Chondrocyte (in vitro differentiated cells): ENCODE data around the gene CDH5. TPM values are rescaled to one million over a fixed set of nuclear protein-coding genes. Genes with fewer than 3 reads are reported as not detected.
A peak's percentile ranks its signal among the peaks of the same experiment; 100 is the strongest.

ENCODE experiments used
- DNase-seq: peaks from one replicate; pipeline ENCODE4 v3.0.0; 2021; ENCODE audit warnings: mixed read lengths, low spot score
- H3K27ac Mint-ChIP-seq: one replicate; pipeline ENCODE4 v1.8.0; 2021; ENCODE audit warnings: mild to moderate bottlenecking, moderate library complexity, mixed read lengths; ENCODE audit not compliant: unreplicated experiment
- H3K27me3 Mint-ChIP-seq: 2 replicates; pipeline ENCODE4 v1.8.0; 2021; ENCODE audit warnings: low read depth, mixed read lengths
- H3K36me3 Mint-ChIP-seq: 2 replicates; pipeline ENCODE4 v1.8.0; 2021; ENCODE audit warnings: low read depth, mixed read lengths
- H3K4me1 Mint-ChIP-seq: 2 replicates; pipeline ENCODE4 v1.8.0; 2021; ENCODE audit warnings: low read depth, mild to moderate bottlenecking, mixed read lengths
- H3K4me3 Mint-ChIP-seq: one replicate; pipeline ENCODE4 v1.8.0; 2021; ENCODE audit warnings: mild to moderate bottlenecking, moderate library complexity, mixed read lengths; ENCODE audit not compliant: unreplicated experiment
- H3K9me3 Mint-ChIP-seq: 2 replicates; pipeline ENCODE4 v1.8.0; 2021; ENCODE audit warnings: low read depth, mixed read lengths
- CTCF ChIP-seq: fragments of 200-600 bp; sonication (generic); IDR thresholded peaks from 2 replicates; pipeline ENCODE4 v1.5.0; 2021; ENCODE audit warnings: antibody characterized with exemption, mild to moderate bottlenecking, moderate library complexity
- long read RNA-seq: library from polyadenylated mRNA; stranded (forward); transcript quantifications from one replicate; pipeline ENCODE4 v2.0.0, GENCODE V29; 2021
- total RNA-seq: library from RNA; stranded (reverse); gene quantifications from 3 replicates; pipeline ENCODE4 v1.2.1, GENCODE V29; 2021

Gene CDH5
- total RNA-seq, result not detected in 3 replicates
- long read RNA-seq, result 0 reads

- Mint-ChIP-seq H3K27me3 (peaks cover 8% of the 10 kb centered on the region), H3K4me3 (no peak within 1 kb of the TSS), H3K27ac (no peak within 1 kb of the TSS), H3K4me1 (peaks cover 14% of the 10 kb centered on the region), H3K9me3 (no peaks in the 10 kb centered on the region), H3K36me3 (no peaks in the 10 kb centered on the region)
- no peak for DNase-seq
- no peak for TF ChIP-seq CTCF
These were observed at the start of gene CDH5 for GRCh38 chr16:66366433-66367299. Gene CDH5 (plus strand): TSS chr16:66366691. CDS start chr16:66379338, 12,647 bp downstream.

- Mint-ChIP-seq H3K4me1 (peaks cover 6% of the 10 kb centered on the region), H3K9me3 (no peaks in the 10 kb centered on the region), H3K27ac (no peak overlapping the region), H3K36me3 (no peaks in the 10 kb centered on the region), H3K27me3 (peaks cover 21% of the 10 kb centered on the region), H3K4me3 (no peak overlapping the region)
- no peak for TF ChIP-seq CTCF
- no peak for DNase-seq
These were observed 48.0 kb upstream of the CDH5 start for GRCh38 chr16:66318505-66318904.

- no peak overlapping the region for H3K4me3 Mint-ChIP-seq
- no peak for TF ChIP-seq CTCF
- no peak overlapping the region for H3K27ac Mint-ChIP-seq
- H3K27me3 Mint-ChIP-seq, result peaks cover 21% of the 10 kb centered on the region
- DNase-seq, result no peak
- no peaks in the 10 kb centered on the region for H3K4me1 Mint-ChIP-seq
- H3K36me3 Mint-ChIP-seq, result no peaks in the 10 kb centered on the region
- no peaks in the 10 kb centered on the region for H3K9me3 Mint-ChIP-seq
These were observed 45.7 kb upstream of the CDH5 start for GRCh38 chr16:66320774-66321173.

GRCh38 chr16:66322174-66322573 lies 44.3 kb upstream of the CDH5 start:
- H3K4me1 Mint-ChIP-seq, result peaks cover 12% of the 10 kb centered on the region
- no peaks in the 10 kb centered on the region for H3K36me3 Mint-ChIP-seq
- no peaks in the 10 kb centered on the region for H3K9me3 Mint-ChIP-seq
- no peak overlapping the region for H3K4me3 Mint-ChIP-seq
- no peak for DNase-seq
- no peak overlapping the region for H3K27ac Mint-ChIP-seq
- H3K27me3 Mint-ChIP-seq, result peaks cover 21% of the 10 kb centered on the region
- no peak for TF ChIP-seq CTCF

- Mint-ChIP-seq H3K36me3 (no peaks in the 10 kb centered on the region), H3K4me1 (peaks cover 18% of the 10 kb centered on the region), H3K27me3 (peaks cover 20% of the 10 kb centered on the region), H3K27ac (no peak overlapping the region), H3K9me3 (no peaks in the 10 kb centered on the region), H3K4me3 (no peak overlapping the region)
- peak; percentile 66 for TF ChIP-seq CTCF
- no peak for DNase-seq
These were observed 41.5 kb upstream of the CDH5 start for GRCh38 chr16:66324815-66325515.
